HL-60 (cell line): ENCODE data around the gene MIPOL1.

Experiments used
- DNase-seq, 2 experiments: peaks; one replicate each; pipeline ENCODE4 v3.0.0-alpha.2; 2010 to 2020; ENCODE audit warnings: low read depth in 1 of 2, low spot score in 1 of 2
- H3K27ac ChIP-seq: fragments of 250-450 bp; sonication (Bioruptor Pico); replicated peaks from 2 replicates; pipeline ENCODE4 v1.5.1; 2020; ENCODE audit warnings: mild to moderate bottlenecking, moderate library complexity
- H3K27me3 ChIP-seq: fragments of 250-450 bp; sonication (Bioruptor Pico); 2 replicates; pipeline ENCODE4 v1.5.1; 2021; ENCODE audit warnings: mild to moderate bottlenecking, moderate library complexity; ENCODE audit not compliant: insufficient read depth, poor library complexity, severe bottlenecking
- H3K4me3 ChIP-seq: replicated peaks from 2 replicates; pipeline ENCODE4 v1.5.1; 2011; ENCODE audit warnings: mild to moderate bottlenecking, control low read depth, low read length; ENCODE audit not compliant: insufficient read depth
- CTCF ChIP-seq: IDR thresholded peaks from one replicate; pipeline ENCODE4 v1.5.1; 2011; ENCODE audit warnings: low read length, control low read depth, inconsistent platforms; ENCODE audit not compliant: insufficient read depth
- GABPA ChIP-seq: IDR thresholded peaks from 2 replicates; pipeline ENCODE4 v1.6.1; 2012; ENCODE audit warnings: low read depth
- POLR2AphosphoS5 ChIP-seq: IDR thresholded peaks from 2 replicates; pipeline ENCODE4 v1.6.1; 2012; ENCODE audit warnings: low read depth
- SPI1 ChIP-seq: IDR thresholded peaks from 2 replicates; pipeline ENCODE4 v1.6.1; 2012; ENCODE audit warnings: low read depth, mild to moderate bottlenecking, borderline replicate concordance
- TF ChIP-seq, protein P1 (sequence below): IDR thresholded peaks from 2 replicates; pipeline ENCODE4 v1.6.1; 2012; ENCODE audit warnings: low read depth; ENCODE audit not compliant: insufficient replicate concordance

The MIPOL1 gene

DNA sequence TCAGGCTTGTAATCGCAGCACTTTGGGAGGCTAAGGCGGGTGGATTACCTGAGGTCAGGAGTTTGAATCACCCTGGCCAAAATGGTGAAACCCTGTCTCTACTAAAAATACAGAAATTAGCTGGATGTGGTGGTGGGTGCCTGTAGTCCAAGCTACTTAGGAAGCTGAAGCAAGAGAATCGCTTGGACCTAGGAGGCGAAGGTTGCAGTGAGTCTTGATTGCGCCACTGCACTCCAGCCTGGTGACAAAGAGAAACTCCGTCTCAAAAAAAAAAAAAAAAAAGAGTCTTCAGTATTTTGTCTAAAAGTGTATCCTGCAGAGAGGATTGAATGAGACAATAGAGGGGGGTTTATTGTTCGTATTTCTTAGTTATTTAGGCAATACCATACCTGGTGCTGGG, 372.0 kb downstream of the MIPOL1 start:
- H3K27ac ChIP-seq = no peak overlapping the region
- no peak overlapping the region for H3K4me3 ChIP-seq
- TF ChIP-seq SPI1 (no peak), GABPA (no peak), POLR2AphosphoS5 (no peak), CTCF (no peak)
- TF ChIP-seq, protein P1, sequence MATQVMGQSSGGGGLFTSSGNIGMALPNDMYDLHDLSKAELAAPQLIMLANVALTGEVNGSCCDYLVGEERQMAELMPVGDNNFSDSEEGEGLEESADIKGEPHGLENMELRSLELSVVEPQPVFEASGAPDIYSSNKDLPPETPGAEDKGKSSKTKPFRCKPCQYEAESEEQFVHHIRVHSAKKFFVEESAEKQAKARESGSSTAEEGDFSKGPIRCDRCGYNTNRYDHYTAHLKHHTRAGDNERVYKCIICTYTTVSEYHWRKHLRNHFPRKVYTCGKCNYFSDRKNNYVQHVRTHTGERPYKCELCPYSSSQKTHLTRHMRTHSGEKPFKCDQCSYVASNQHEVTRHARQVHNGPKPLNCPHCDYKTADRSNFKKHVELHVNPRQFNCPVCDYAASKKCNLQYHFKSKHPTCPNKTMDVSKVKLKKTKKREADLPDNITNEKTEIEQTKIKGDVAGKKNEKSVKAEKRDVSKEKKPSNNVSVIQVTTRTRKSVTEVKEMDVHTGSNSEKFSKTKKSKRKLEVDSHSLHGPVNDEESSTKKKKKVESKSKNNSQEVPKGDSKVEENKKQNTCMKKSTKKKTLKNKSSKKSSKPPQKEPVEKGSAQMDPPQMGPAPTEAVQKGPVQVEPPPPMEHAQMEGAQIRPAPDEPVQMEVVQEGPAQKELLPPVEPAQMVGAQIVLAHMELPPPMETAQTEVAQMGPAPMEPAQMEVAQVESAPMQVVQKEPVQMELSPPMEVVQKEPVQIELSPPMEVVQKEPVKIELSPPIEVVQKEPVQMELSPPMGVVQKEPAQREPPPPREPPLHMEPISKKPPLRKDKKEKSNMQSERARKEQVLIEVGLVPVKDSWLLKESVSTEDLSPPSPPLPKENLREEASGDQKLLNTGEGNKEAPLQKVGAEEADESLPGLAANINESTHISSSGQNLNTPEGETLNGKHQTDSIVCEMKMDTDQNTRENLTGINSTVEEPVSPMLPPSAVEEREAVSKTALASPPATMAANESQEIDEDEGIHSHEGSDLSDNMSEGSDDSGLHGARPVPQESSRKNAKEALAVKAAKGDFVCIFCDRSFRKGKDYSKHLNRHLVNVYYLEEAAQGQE = no peak
- no peaks in the 10 kb centered on the region for H3K27me3 ChIP-seq
- DNase-seq = no peak

DNA sequence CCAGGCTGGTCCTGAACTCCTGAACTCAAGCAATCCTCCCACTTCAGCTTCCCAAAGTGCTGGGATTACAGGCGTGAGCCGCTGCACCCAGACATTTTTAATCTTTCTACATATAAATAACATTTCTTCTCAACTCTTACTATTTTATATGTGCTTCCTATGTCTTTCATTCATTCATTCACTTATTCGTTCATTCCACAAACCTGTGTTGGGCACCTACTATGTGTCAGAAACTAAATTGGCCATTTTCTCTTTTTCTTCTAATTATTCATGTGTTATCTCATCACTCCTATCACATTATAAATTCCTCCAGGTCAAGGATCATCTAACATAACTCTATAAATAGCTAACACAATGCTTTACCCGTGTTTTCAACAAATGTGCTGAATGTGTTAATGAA, 373.7 kb downstream of the MIPOL1 start:
- TF ChIP-seq, protein P1 = no peak
- TF ChIP-seq GABPA = no peak
- no peak for TF ChIP-seq CTCF
- no peak for TF ChIP-seq SPI1
- no peak for TF ChIP-seq POLR2AphosphoS5
- no peak for DNase-seq
- H3K4me3 ChIP-seq = no peak overlapping the region
- no peak overlapping the region for H3K27ac ChIP-seq
- H3K27me3 ChIP-seq = no peaks in the 10 kb centered on the region

DNA sequence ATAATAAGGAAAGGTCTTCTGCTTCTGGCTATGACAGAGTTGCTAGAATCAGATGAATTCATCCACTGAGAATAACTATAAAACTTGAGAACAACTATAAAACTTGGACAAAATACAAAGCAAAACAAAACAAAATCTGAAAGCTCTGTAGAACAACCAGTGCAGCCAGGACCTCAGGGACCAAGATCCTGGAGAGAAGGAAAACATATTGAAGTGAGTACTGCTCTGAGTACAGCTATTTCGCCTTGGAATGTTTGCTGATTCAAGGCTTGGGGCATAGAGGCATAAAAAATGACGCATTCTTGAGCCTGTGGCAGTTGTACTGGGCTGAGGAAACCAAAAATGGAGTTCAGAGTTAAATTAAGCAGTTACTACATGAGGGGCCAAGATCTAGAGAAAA, 375.6 kb downstream of the MIPOL1 start:
- no peak overlapping the region for H3K27ac ChIP-seq
- DNase-seq = no peak
- TF ChIP-seq, protein P1 = no peak
- no peak for TF ChIP-seq SPI1
- no peak for TF ChIP-seq POLR2AphosphoS5
- TF ChIP-seq GABPA = no peak
- TF ChIP-seq CTCF = no peak
- H3K4me3 ChIP-seq = no peak overlapping the region
- no peaks in the 10 kb centered on the region for H3K27me3 ChIP-seq
